Effector memory CD4-positive, alpha-beta T cell (primary cell): ENCODE measurements around the gene PHF3.

Experiments
- DNase-seq, 3 donors: peaks; one replicate each; pipeline ENCODE4 v3.0.0-alpha.2; 2020
- H3K27ac ChIP-seq: 2 replicates; pipeline ENCODE4 v1.7.0; 2013; ENCODE audit warnings: mild to moderate bottlenecking, low read length, moderate library complexity; ENCODE audit not compliant: insufficient read depth, poor library complexity, severe bottlenecking
- H3K27me3 ChIP-seq: replicated peaks from 2 replicates; pipeline ENCODE4 v1.7.0; 2013; ENCODE audit warnings: mild to moderate bottlenecking, low read length; ENCODE audit not compliant: insufficient read depth, control insufficient read depth, poor library complexity, severe bottlenecking
- H3K36me3 ChIP-seq: 2 replicates; pipeline ENCODE4 v1.7.0; 2013; ENCODE audit warnings: mild to moderate bottlenecking, low read length, moderate library complexity; ENCODE audit not compliant: control insufficient read depth, insufficient read depth
- H3K4me1 ChIP-seq: 2 replicates; pipeline ENCODE4 v1.7.0; 2013; ENCODE audit warnings: low read length, mild to moderate bottlenecking; ENCODE audit not compliant: control insufficient read depth, insufficient read depth, poor library complexity, severe bottlenecking
- H3K4me3 ChIP-seq: 2 replicates; pipeline ENCODE4 v1.7.0; 2013; ENCODE audit warnings: low read length, low read depth, mild to moderate bottlenecking; ENCODE audit not compliant: insufficient read depth, poor library complexity, severe bottlenecking
- H3K9me3 ChIP-seq: 2 replicates; pipeline ENCODE4 v1.7.0; 2013; ENCODE audit warnings: mild to moderate bottlenecking, low read length, moderate library complexity; ENCODE audit not compliant: control insufficient read depth
- total RNA-seq, 3 donors: gene quantifications; one replicate each; lab custom pipeline; 2026; lab: John Stamatoyannopoulos, UW

Gene PHF3
- 287 to 341 (median 333) reads per million in 3 donors for total RNA-seq

- Histone ChIP-seq H3K27me3 (no peaks in the 10 kb centered on the region), H3K27ac (peak within 1 kb of the TSS; percentile 94), H3K36me3 (no peaks in the 10 kb centered on the region), H3K4me3 (peak within 1 kb of the TSS; percentile 94), H3K4me1 (no peaks in the 10 kb centered on the region), H3K9me3 (no peaks in the 10 kb centered on the region)
- DNase-seq, result peak; percentile 82 to 88 (median 85)
Observed at GRCh38 chr6:63635588-63636517, at the start of gene PHF3. TSS of gene PHF3 (plus strand) at chr6:63635802. CDS start at chr6:63646552, 10,750 bp downstream.

- Histone ChIP-seq H3K27ac (no peak overlapping the region), H3K36me3 (no peaks in the 10 kb centered on the region), H3K9me3 (no peaks in the 10 kb centered on the region), H3K4me3 (no peak overlapping the region), H3K4me1 (no peaks in the 10 kb centered on the region), H3K27me3 (no peaks in the 10 kb centered on the region)
- no peak for DNase-seq
Observed at GRCh38 chr6:63589952-63590411, 45.6 kb upstream of the PHF3 start.

- no peak for DNase-seq
- Histone ChIP-seq H3K9me3 (no peaks in the 10 kb centered on the region), H3K36me3 (no peaks in the 10 kb centered on the region), H3K4me1 (no peaks in the 10 kb centered on the region), H3K27me3 (no peaks in the 10 kb centered on the region), H3K27ac (no peak overlapping the region), H3K4me3 (no peak overlapping the region)
Observed at GRCh38 chr6:63592886-63593285, 42.7 kb upstream of the PHF3 start.

- H3K4me3 ChIP-seq, result no peak overlapping the region
- H3K27ac ChIP-seq, result no peak overlapping the region
- no peak for DNase-seq
- no peaks in the 10 kb centered on the region for H3K9me3 ChIP-seq
- H3K27me3 ChIP-seq, result no peaks in the 10 kb centered on the region
- no peaks in the 10 kb centered on the region for H3K36me3 ChIP-seq
- no peaks in the 10 kb centered on the region for H3K4me1 ChIP-seq
Observed at GRCh38 chr6:63597141-63598048, 38.2 kb upstream of the PHF3 start.

- Histone ChIP-seq H3K36me3 (no peaks in the 10 kb centered on the region), H3K27ac (no peak overlapping the region), H3K27me3 (no peaks in the 10 kb centered on the region), H3K4me3 (peak overlapping the region; percentile 41), H3K9me3 (no peaks in the 10 kb centered on the region), H3K4me1 (no peaks in the 10 kb centered on the region)
- DNase-seq, result peak; percentile 49 to 61 (median 57)
Observed at GRCh38 chr6:63598049-63599036, 37.3 kb upstream of the PHF3 start.

- H3K36me3 ChIP-seq, result no peaks in the 10 kb centered on the region
- H3K9me3 ChIP-seq, result no peaks in the 10 kb centered on the region
- no peaks in the 10 kb centered on the region for H3K27me3 ChIP-seq
- H3K4me1 ChIP-seq, result no peaks in the 10 kb centered on the region
- no peak overlapping the region for H3K27ac ChIP-seq
- no peak for DNase-seq
- no peak overlapping the region for H3K4me3 ChIP-seq
Observed at GRCh38 chr6:63599243-63599642, 36.4 kb upstream of the PHF3 start.

GRCh38 chr6:63600136-63600535 is 35.5 kb upstream of the PHF3 start:
- no peaks in the 10 kb centered on the region for H3K27me3 ChIP-seq
- H3K4me1 ChIP-seq, result no peaks in the 10 kb centered on the region
- DNase-seq, result no peak
- no peak overlapping the region for H3K27ac ChIP-seq
- H3K9me3 ChIP-seq, result no peaks in the 10 kb centered on the region
- no peak overlapping the region for H3K4me3 ChIP-seq
- H3K36me3 ChIP-seq, result no peaks in the 10 kb centered on the region

- DNase-seq, result no peak
- Histone ChIP-seq H3K4me1 (peaks cover 3% of the 10 kb centered on the region), H3K36me3 (no peaks in the 10 kb centered on the region), H3K27me3 (no peaks in the 10 kb centered on the region), H3K9me3 (no peaks in the 10 kb centered on the region), H3K27ac (no peak overlapping the region), H3K4me3 (no peak overlapping the region)
Observed at GRCh38 chr6:63609231-63609630, 26.4 kb upstream of the PHF3 start.

- Histone ChIP-seq H3K4me3 (no peak overlapping the region), H3K27ac (no peak overlapping the region), H3K9me3 (no peaks in the 10 kb centered on the region), H3K27me3 (no peaks in the 10 kb centered on the region), H3K36me3 (no peaks in the 10 kb centered on the region), H3K4me1 (peaks cover 3% of the 10 kb centered on the region)
- DNase-seq, result no peak
Observed at GRCh38 chr6:63610944-63611343, 24.7 kb upstream of the PHF3 start.
